CD4-positive, alpha-beta T cell treated with Interleukin-12 subunit alpha and Interleukin-12 subunit beta, for 1 hour (primary cell): Measurements from ENCODE around the gene PDGFB.
A peak's percentile ranks its signal among the peaks of the same experiment; 100 is the strongest.

Source experiments
- DNase-seq: peaks from one replicate; pipeline ENCODE4 v3.0.0-alpha.2; 2020

PDGFB gene

GRCh38 chr22:39253435-39254070, 8.8 kb upstream of the PDGFB start:
- DNase-seq = peak; percentile 17

DNA sequence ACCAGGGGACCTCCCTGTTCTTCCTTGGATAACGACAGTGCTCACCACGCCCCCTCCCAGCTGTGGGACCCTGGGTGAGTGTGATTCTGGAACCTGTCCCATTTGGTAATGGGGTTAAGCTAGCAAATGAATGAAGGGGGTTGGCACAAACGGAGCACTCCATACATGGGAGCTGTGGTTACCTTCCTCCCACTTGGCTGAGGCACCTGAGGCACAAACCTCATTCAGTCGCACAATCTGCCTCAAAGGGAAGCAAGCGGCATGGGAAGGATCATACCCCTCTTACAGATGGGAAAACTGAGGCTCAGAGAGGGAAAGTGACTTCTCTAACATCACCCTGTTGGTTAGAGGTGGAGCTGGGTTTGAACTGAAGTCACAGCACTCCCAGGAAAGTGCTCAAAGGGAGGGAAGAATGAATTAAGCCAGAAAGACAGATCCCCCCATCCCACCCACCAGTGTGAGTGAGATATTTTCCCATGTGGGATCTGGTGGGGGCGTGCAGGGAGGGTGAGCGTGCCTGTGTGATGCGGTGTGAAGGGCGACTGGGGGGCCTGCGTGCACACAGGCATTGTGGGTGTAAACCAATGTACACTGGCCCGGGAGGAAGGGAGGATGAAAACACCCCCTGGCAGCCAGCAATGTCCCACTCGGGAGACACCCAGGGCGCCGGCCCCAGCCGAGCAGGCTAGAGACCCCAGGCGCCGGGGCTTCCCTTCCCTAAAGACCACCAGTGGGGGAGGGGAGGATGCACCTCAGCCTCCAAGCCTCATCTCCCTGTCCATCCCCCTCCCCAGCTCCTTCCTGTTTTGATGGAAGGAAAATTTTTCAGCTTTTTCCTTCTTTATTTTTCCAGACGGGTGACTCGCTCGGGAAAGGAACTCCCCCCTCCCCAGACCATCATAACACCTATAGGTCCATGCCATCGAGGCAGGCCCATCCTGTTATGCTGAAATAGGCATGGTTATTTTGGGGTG, 8.0 kb upstream of the PDGFB start:
- no peak for DNase-seq

DNA sequence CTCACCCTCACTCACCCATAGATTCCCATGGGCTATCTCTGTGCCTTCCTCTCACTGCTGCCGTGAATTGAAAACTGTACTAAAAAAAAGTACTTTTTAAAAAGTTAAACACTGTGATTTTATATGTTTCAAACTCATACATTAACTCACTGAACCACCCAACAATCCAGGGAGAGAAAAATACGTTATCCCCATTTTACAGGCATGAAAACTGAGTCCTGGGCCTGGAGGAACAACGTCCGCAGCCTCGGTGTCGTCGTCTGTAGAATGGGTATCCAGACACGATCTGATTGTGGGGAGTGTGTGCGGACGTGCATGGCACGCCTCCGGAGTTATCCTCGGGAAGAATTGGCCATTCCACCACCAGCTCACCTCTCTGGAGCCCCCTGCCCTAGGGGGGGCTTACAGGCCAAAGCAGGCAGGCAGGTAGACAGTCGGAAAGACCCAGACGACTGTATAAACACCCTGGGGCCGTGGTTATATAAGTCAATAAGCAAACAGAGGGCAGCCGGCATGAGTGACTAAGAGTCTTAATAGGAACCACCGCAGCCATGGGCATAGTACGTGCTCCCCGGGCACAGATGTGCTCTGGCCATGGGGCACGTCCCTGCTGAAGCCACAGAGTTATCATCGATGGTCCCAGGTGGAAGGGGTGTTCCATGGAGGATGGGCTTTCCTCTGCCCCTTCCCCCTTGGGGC, 7.1 kb upstream of the PDGFB start:
- no peak for DNase-seq

DNA sequence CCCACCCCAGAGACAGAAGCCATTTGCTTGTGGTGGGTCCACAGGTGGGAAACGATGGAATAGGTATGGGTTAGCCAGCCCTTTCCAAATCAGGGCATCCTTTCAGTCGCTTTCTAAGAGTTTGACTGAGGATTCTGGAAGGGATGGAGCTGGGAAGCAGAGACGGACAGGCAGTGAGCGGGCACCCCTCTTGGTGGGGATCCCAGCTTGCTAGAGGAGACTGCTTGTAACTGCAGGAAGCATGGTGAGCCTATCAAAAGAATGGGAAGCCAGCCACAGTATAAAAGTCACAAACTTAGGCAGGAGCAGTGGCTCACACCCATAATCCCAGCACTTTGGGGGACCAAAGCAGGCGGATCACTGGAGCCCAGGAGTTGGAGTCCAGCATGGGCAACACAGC, 6.1 kb upstream of the PDGFB start:
- DNase-seq = no peak

GRCh38 chr22:39250131-39250530, 5.3 kb upstream of the PDGFB start:
- DNase-seq = no peak

GRCh38 chr22:39249086-39249704, 4.4 kb upstream of the PDGFB start:
- DNase-seq = no peak

DNA sequence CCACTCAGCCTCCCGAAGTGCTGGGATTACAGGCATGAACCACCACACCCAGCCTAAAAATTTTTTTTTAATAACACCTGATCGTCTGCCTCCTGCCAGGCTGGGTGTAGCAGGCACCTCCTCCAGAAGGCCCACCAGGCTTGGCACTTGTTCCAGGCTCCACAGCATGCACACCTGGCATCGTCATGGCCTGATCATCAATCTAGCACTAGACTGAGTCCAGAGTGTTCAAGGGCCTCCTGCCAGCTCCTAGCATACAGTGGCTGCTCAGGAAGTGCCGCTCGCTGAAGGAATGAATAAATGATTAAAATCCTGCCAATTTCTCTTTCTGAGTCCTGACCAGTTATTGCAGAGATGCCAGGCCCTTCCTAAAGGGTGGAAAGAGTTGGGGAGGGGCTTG, 3.5 kb upstream of the PDGFB start:
- no peak for DNase-seq

GRCh38 chr22:39247361-39247760, 2.6 kb upstream of the PDGFB start:
- no peak for DNase-seq

- no peak for DNase-seq
These were observed 2.0 kb upstream of the PDGFB start for GRCh38 chr22:39246690-39247332.

DNA sequence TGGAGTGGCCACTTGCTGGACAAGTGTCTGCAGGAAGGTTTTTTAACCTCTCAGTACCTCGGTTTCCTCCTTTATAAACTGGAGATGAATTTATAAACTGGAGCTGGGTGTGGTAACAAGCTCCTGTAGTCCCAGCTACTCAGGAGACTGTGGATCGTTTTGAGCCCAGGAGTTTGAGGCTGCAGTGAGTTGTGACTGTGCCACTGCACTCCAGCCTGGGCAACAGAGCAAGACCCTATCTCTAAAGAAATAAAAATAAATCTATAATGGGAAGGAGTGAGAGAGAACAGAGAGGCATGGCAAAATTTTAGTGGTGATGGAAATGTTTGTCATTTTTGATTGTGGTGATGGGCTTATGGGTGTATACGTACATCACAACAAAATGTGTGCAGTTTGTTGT, 1.4 kb upstream of the PDGFB start:
- no peak for DNase-seq

GRCh38 chr22:39245130-39246039, 603 bp upstream of the PDGFB start:
- DNase-seq = no peak

DNA sequence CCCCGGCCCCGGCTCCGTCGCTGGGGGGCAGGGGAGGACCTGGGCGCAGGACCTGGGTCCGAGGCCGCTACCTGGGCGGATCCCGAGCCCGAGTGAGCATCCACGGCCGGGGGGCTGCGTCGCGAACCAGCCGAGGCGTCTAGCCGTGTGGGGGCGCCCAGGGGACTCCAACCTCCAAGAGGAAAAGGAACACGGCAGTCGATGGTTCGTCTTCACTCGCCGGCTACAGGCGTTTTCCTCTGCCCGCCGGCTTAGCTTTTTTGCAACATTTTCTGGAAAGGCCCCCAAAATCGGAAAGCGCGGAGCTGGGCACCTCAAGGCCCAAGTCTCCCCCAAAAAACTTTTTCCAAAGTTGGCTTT, 666 bp downstream of the PDGFB start:
- DNase-seq = no peak

DNA sequence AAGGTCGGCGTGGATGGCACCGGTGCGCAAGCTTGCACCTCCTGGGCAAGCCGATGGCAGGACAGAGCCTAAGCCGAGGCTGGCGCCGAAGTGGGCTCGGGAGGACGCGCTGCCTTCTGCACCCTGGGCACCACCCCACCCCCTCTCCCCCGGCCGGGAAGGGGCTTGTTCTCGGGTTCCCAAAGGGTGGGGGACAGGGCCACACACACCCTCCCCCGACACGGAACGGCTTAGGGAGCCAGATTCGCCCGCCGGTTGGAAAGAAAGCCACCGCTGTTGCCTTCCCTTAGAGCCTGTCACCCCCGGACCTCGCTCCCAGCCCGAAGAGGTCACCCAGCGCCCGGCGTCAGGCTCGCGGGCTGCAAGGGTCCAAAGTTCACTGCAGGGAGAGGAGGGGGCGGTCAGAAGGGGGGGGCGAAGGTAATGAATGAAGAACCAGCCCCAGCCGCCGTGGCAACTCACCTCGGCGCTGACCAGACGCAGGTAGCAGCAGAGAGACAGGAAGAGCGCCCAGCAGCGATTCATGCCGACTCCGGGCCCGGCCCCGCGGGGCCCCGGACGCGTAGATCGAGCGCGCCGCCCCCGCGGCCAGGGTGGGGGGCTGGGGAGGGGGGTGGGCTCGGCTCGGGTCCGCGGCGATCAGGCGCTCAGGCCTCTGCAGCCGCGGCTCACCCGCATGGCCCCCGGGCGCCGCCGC, 1.2 kb downstream of the PDGFB start:
- no peak for DNase-seq

DNA sequence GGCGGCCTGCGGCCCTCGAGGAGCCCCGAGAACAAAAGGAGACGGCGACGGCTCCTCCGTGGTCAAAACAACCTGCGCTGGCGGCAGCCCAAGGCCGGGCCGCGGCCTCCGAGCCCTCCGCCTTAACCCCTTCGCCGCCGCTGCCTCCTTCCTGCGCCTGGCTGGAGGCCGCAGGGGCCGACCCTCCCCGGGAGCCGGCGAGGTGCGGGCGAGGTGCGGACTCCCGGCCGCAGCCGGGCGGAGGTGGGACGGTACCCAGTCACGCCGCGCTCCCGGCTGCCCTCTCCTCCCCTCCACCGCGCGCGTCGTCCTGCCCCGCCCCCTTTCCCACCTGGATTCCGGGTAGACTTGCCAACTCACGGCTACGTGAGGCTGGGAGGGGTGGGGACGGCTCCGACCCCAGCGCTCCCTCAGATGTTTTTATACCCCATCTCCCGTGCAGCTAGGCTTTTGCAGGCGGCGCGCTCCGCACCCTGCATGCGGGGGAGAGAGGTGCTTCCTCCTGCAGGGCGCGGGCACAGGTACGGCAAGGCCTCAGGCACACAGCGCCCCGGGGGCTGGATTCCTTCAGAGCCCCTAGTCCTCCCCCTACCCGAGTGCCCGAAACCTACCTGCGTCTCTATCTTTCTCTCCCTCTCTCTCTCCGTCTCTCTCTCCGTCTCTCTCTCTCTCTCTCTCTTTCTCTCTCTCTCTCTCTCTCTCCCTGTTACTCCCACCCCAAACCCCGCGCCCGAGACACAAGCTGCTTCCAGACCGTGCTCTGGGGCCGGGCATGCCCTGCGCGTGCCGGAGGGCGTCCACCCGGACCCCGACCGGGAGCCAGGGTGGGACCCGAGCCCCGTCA, 2.0 kb downstream of the PDGFB start:
- DNase-seq = peak; percentile 44

- peak; percentile 70 for DNase-seq
These were observed 2.8 kb downstream of the PDGFB start for GRCh38 chr22:39241794-39242594.

GRCh38 chr22:39240831-39241793, 3.7 kb downstream of the PDGFB start:
- peak; percentile 60 for DNase-seq

GRCh38 chr22:39239561-39240423, 5.0 kb downstream of the PDGFB start:
- peak; percentile 26 for DNase-seq
